ENCODE measurements around the gene SPAG7. TPM values are rescaled to one million over a fixed set of nuclear protein-coding genes. Genes with fewer than 3 reads are reported as not detected.

SPAG7 gene
- total and polyA plus RNA-seq, 2 of the 8 experiments (the other 6 are each of a cell fraction or from before 2014, with no cell fraction given), result 74.2 to 81.9 TPM

DNA sequence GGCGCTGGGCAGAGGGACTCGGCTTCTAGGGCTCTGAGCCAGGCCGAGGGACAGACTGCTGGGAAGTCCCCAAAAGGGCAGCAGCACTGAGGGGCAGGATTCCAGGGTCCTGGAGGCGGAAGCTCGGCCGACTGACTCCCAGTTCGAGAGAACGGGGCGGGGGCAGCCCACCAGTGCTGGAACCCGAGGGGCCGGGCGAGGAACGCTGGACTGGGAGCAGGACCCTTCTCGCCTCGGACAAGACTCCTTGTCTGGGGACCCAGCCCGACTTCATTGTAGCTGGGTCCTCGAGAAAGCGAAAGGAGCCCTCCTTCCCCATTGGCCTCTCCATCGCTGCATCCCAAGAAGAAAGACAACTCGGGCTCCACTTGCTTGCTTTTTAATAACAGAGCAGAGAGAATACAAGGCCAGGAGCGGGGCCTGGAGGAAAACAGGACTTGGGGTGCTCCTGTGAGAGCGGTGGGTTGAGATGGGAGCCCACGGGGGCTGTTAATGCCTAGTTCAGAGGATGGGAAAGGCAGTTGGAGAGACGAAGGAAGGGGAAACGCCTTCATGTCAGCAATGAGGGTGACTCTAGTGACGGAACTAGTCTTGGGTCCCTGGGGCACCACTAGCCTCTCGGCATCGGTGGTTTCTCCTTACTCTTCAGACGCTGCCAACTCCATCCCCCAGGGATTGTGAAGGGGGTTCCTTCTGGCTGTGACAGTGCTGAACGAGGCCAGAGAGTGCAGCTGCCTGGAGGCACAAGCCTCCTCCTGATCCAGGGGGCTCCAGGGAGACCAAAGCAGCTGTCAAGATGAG, 20.4 kb upstream of the SPAG7 start:
- H3K4ac ChIP-seq (replicated peaks; ENCODE audit: insufficient read length, low read depth, low read length), result no peak overlapping the region
- peak overlapping the region in 3 of 4 experiments; percentile 20 to 36 (median 20); a peak in 3 of 7 replicates for H3K9ac ChIP-seq (replicated peaks in 1 of 4; ENCODE audit: extremely low read depth in 1 of 4, low read depth in 3 of 4, low read length in 3 of 4)
- H3K79me1 ChIP-seq (ENCODE audit: low read depth, low read length), result no peaks in the 10 kb centered on the region
- H3K4me3 ChIP-seq (ENCODE audit: extremely low read depth in 1 of 4, insufficient read depth in 2 of 4, low read depth in 3 of 4, low read length in 4 of 4), result peak overlapping the region; percentile 59 to 85 (median 66)
- H2AK5ac ChIP-seq (ENCODE audit: low read depth, low read length), result no peak overlapping the region
- H3K9me3 ChIP-seq (ENCODE audit: insufficient read depth in 2 of 2, low read depth in 1 of 2, low read length in 1 of 2), result no peaks in the 10 kb centered on the region
- H2BK15ac ChIP-seq (ENCODE audit: low read length), result no peak overlapping the region
- DNase-seq (ENCODE audit: low read depth in 1 of 2, low spot score in 2 of 2) (no peak), FAIRE-seq (no peak)
- no peak overlapping the region for H2BK5ac ChIP-seq (ENCODE audit: low read depth, low read length)
- peak overlapping the region; percentile 38 for H4K5ac ChIP-seq (ENCODE audit: insufficient read length, low read depth, low read length)
- no peak overlapping the region for H3K23ac ChIP-seq (ENCODE audit: insufficient read length)
- no peaks in the 10 kb centered on the region for H3K79me2 ChIP-seq (ENCODE audit: control insufficient read depth in 1 of 2, insufficient read depth in 2 of 2, low read length in 2 of 2)
- WGBS, 2 experiments (ENCODE audit: extremely low coverage in 1 of 2, insufficient coverage in 1 of 2, insufficient read length in 1 of 2, insufficient replicate concordance in 2 of 2, low coverage in 1 of 2, low lambda C conversion rate in 2 of 2, missing lambda C conversion rate in 1 of 2), result 27% methylated on average over 27 of the region's 30 CpGs; no CpG with 5 or more reads in 1 of the 2 experiments
- H3K36me3 ChIP-seq (ENCODE audit: control insufficient read depth in 2 of 4, insufficient read depth in 4 of 4, low read length in 3 of 4), result no peaks in the 10 kb centered on the region
- H3K4me1 ChIP-seq (replicated peaks in 1 of 4; ENCODE audit: control insufficient read depth in 3 of 4, insufficient read depth in 4 of 4, low read length in 3 of 4), result peaks cover 0 to 7% (median 4%) of the 10 kb centered on the region in 4 experiments; a peak in 5 of 7 replicates
- no peak overlapping the region for H3K27ac ChIP-seq (ENCODE audit: low read depth, low read length)
- no peak overlapping the region for H2BK120ac ChIP-seq (replicated peaks; ENCODE audit: low read depth, low read length)
- POLR2A ChIA-PET (ENCODE audit: partially characterized antibody), result interaction anchor here (1.1 to 10.7 kb wide), 8 partner anchors 9 to 48 kb away, joined by 3 to 128 read pairs (median 8); partner anchors contain the start of genes INCA1, KIF1C, PFN1 and RNF167
- H4K20me1 ChIP-seq (replicated peaks in 1 of 2; ENCODE audit: control insufficient read depth in 1 of 2, insufficient read depth in 2 of 2, low read length in 2 of 2), result no peaks in the 10 kb centered on the region
- H4K8ac ChIP-seq (ENCODE audit: extremely low read depth, insufficient read depth, low read length), result no peak overlapping the region
- H3K4me2 ChIP-seq (ENCODE audit: insufficient read depth in 1 of 2, low read depth in 2 of 2, low read length in 2 of 2), result peak overlapping the region; percentile 82 to 96
- H2BK20ac ChIP-seq (ENCODE audit: low read length), result no peak overlapping the region
- peaks cover 8% of the 10 kb centered on the region; the same call in 1 of the 2 replicates for H3K23me2 ChIP-seq (ENCODE audit: low read depth, low read length)
- peak overlapping the region; percentile 48; the same call in 1 of the 2 replicates for H2AFZ ChIP-seq (ENCODE audit: low read length)
- H4K91ac ChIP-seq (replicated peaks; ENCODE audit: insufficient read length, low read length), result no peak overlapping the region
- peak overlapping the region; percentile 5 for H3K56ac ChIP-seq (replicated peaks; ENCODE audit: insufficient read length, low read depth, low read length)
- TF ChIP-seq POU5F1 (IDR thresholded peaks at IDR 0.05; ENCODE audit: low read depth, low read length), result no peak
- TF ChIP-seq CBX8 (IDR thresholded peaks at IDR 0.05; ENCODE audit: borderline replicate concordance, low read depth, low read length), result no peak
- no peak for TF ChIP-seq GABPA (IDR thresholded peaks at IDR 0.05; ENCODE audit: borderline replicate concordance, insufficient read depth, low read length)
- TF ChIP-seq, protein P1, sequence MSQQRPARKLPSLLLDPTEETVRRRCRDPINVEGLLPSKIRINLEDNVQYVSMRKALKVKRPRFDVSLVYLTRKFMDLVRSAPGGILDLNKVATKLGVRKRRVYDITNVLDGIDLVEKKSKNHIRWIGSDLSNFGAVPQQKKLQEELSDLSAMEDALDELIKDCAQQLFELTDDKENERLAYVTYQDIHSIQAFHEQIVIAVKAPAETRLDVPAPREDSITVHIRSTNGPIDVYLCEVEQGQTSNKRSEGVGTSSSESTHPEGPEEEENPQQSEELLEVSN (IDR thresholded peaks at IDR 0.05), result peak; percentile 23; the same call in 1 of the 2 replicates
- TF ChIP-seq KDM4A (IDR thresholded peaks at IDR 0.05; ENCODE audit: low read depth, low read length, severe bottlenecking), result peak; percentile 62
- TF ChIP-seq TCF12 (IDR thresholded peaks at IDR 0.05; ENCODE audit: low read depth, low read length), result no peak
- no peak overlapping the region for H2BK12ac ChIP-seq (ENCODE audit: low read depth, low read length)
- CTCF ChIA-PET (ENCODE audit: partially characterized antibody), result interaction anchor here (0.6 to 6.4 kb wide), 10 partner anchors 8 to 156 kb away, joined by 3 to 43 read pairs (median 8); partner anchors contain the start of genes CHRNE, INCA1 and KIF1C
- H3K18ac ChIP-seq (ENCODE audit: extremely low read depth, low read length), result no peak overlapping the region
- H3K14ac ChIP-seq (ENCODE audit: insufficient read length), result no peak overlapping the region
- H3K27me3 ChIP-seq (replicated peaks in 1 of 4; ENCODE audit: control insufficient read depth in 3 of 4, extremely low read depth in 1 of 4, insufficient read depth in 3 of 4, low read length in 3 of 4), result peaks cover 0 to 11% (median 9%) of the 10 kb centered on the region in 4 experiments; a peak in 6 of 7 replicates
